Calu3 (cell line): Measurements from ENCODE around the gene TOP3B. TPM values are rescaled to one million over a fixed set of nuclear protein-coding genes. Genes with fewer than 3 reads are reported as not detected.

Experiments used
- BruUV-seq: library from RNA; stranded (reverse); fragments of 400-500 nt; replicated peaks from 2 replicates; lab custom pipeline; 2021; lab: Mats Ljungman, UMichigan
- CTCF ChIA-PET: fragments of 300-600 bp; sonication (Branson Sonifier 250); formaldehyde crosslinking; loops from one replicate; lab custom pipeline; 2022; ENCODE audit warnings: antibody characterized with exemption; lab: Charles Lee
- DNase-seq: peaks from one replicate; pipeline ENCODE4 v3.0.0; 2022
- H3K27ac Mint-ChIP-seq: one replicate; pipeline ENCODE4 v1.8.0; 2022; ENCODE audit warnings: mixed read lengths; ENCODE audit not compliant: unreplicated experiment
- H3K27me3 Mint-ChIP-seq: one replicate; pipeline ENCODE4 v1.8.0; 2022; ENCODE audit warnings: mixed read lengths; ENCODE audit not compliant: unreplicated experiment
- H3K36me3 Mint-ChIP-seq: one replicate; pipeline ENCODE4 v1.8.0; 2022; ENCODE audit warnings: mild to moderate bottlenecking, moderate library complexity, mixed read lengths; ENCODE audit not compliant: insufficient read depth, unreplicated experiment
- H3K4me1 Mint-ChIP-seq: one replicate; pipeline ENCODE4 v1.8.0; 2022; ENCODE audit warnings: mild to moderate bottlenecking, low read depth, mixed read lengths; ENCODE audit not compliant: unreplicated experiment
- H3K4me3 Mint-ChIP-seq: one replicate; pipeline ENCODE4 v1.8.0; 2022; ENCODE audit warnings: mild to moderate bottlenecking, low read depth, moderate library complexity, mixed read lengths; ENCODE audit not compliant: unreplicated experiment
- H3K9me3 Mint-ChIP-seq: one replicate; pipeline ENCODE4 v1.8.0; 2022; ENCODE audit warnings: low read depth, mixed read lengths; ENCODE audit not compliant: unreplicated experiment
- CTCF ChIP-seq: fragments of 200-600 bp; IDR thresholded peaks from one replicate; pipeline ENCODE4 v1.8.0; 2022; ENCODE audit warnings: antibody characterized with exemption; ENCODE audit not compliant: unreplicated experiment
- intact Hi-C: fragments of 100-400 bp; cut with micrococcal nuclease; formaldehyde crosslinking; loops from one replicate; pipeline ENCODE4 v1.10.0; 2022; ENCODE audit not compliant: unreplicated experiment
- total RNA-seq: library from RNA; stranded (reverse); gene quantifications from 2 replicates; pipeline ENCODE4 v1.2.3, GENCODE V29; 2022

Gene TOP3B
- total RNA-seq, 1 experiment from 2014 or later, result 45.1 TPM

DNA sequence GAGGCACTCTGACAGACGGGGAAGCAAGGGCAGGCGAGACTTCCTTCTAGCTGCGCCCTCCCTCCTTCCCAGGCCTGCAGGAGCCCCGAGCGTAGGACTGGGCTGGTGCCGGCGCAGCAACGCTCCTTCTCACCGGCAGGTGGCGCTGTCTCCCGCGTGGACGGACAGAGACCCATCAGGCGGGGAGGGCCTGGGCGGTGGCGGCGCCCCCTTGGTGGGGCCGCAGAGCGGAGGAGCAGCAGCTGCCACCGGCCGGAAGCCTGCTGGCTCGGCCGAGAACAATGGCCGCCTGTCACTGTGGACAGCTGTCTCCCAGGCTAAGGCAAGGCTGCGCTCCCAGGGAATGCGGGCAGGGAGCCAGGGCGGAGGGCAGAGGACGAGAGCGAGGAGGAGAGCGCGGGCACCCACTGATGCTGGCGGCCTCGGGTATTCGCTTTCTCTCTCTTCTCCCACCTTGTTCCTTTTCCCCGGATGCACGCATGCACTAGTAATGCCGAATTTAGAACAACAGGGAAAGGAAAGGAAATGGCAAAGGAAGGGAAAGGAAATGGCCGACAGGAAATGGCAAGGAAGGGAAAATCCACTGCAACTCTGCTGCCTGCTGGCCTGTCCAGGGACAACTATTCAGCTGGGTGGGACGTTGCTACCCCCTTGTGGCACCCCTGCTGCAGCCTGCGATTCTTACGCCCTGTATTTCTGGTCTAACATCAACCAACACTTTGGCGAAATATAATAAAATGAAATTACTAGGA lies 44.3 kb downstream of the TOP3B start:
- intact Hi-C loops, result loop anchor here (2.0 kb wide), 1 partner anchor 225 kb away; no protein-coding TSS in a partner anchor
- H3K27ac Mint-ChIP-seq, result peak overlapping the region; percentile 55
- H3K4me1 Mint-ChIP-seq, result peaks cover 31% of the 10 kb centered on the region
- H3K9me3 Mint-ChIP-seq, result no peaks in the 10 kb centered on the region
- H3K4me3 Mint-ChIP-seq, result peak overlapping the region; percentile 79
- DNase-seq, result peak; percentile 94
- H3K27me3 Mint-ChIP-seq, result no peaks in the 10 kb centered on the region
- peaks cover 26% of the 10 kb centered on the region for H3K36me3 Mint-ChIP-seq
- peak; percentile 87 for TF ChIP-seq CTCF
- BruUV-seq, result no TSS peak
- CTCF ChIA-PET, result interaction anchor here (0.8 to 2.6 kb wide), 4 partner anchors 15 to 225 kb away, joined by 3 to 19 read pairs (median 4); partner anchors contain the start of gene PPM1F

GRCh38 chr22:21937821-21938070 lies 44.8 kb downstream of the TOP3B start:
- Mint-ChIP-seq H3K4me1 (peaks cover 27% of the 10 kb centered on the region), H3K9me3 (no peaks in the 10 kb centered on the region), H3K27me3 (no peaks in the 10 kb centered on the region), H3K4me3 (peak overlapping the region; percentile 79), H3K36me3 (peaks cover 26% of the 10 kb centered on the region), H3K27ac (peak overlapping the region; percentile 55)
- no peak for DNase-seq
- CTCF ChIA-PET, result interaction anchor here (0.8 to 2.6 kb wide), 4 partner anchors 15 to 224 kb away, joined by 3 to 19 read pairs (median 4); partner anchors contain the start of gene PPM1F
- no peak for TF ChIP-seq CTCF
- intact Hi-C loops, result loop anchor here (2.0 kb wide), 1 partner anchor 225 kb away; no protein-coding TSS in a partner anchor
- BruUV-seq, result no TSS peak

DNA sequence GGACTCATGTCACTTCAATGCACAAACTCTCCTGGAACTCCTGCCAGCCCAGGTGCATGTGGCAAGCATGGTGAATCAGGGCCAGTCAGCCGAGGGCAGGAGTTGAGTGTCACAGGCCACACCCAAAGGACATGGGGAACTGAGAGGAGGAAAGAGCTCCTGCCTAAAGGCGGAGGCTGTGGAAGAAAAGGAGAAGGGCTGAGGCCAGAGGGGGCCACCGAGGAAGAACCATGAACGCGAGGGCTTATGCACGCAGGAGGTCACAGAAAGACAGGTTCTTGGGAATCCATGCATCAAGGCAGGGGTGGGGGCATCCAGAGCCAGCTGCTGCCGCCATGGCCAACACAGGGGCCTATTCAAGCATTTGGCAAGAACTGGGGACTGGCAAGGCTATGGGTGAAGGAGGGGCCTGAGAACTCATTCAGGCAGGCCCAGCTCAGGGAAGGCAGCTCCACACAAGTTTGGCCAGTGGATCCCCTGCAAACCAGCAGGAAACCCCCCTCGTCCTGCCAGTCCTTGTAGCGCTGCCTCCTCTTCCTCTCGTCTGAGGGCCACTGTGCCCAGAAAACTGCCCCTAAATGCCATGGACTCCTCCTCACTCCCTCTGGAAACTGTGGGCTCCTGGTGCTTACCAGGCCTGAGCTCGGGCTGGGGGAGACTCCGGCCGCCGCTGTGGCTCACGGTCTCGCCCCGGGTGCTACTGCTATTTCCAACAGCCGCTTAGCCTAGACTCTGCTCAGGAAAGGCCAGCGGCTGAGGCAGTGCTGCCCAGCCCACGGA lies 45.4 kb downstream of the TOP3B start:
- peak; percentile 25 for DNase-seq
- peaks cover 24% of the 10 kb centered on the region for H3K4me1 Mint-ChIP-seq
- H3K4me3 Mint-ChIP-seq, result peak overlapping the region; percentile 79
- H3K9me3 Mint-ChIP-seq, result no peaks in the 10 kb centered on the region
- CTCF ChIA-PET, result interaction anchor here (0.6 to 2.6 kb wide), 6 partner anchors 16 to 362 kb away, joined by 3 to 19 read pairs (median 4); partner anchors contain the start of gene PPM1F
- BruUV-seq, result no TSS peak
- H3K27ac Mint-ChIP-seq, result peak overlapping the region; percentile 81
- no peaks in the 10 kb centered on the region for H3K27me3 Mint-ChIP-seq
- no peak for TF ChIP-seq CTCF
- intact Hi-C loops, result no loop called here
- H3K36me3 Mint-ChIP-seq, result peaks cover 26% of the 10 kb centered on the region

GRCh38 chr22:21936151-21936775 lies 46.3 kb downstream of the TOP3B start:
- Mint-ChIP-seq H3K9me3 (no peaks in the 10 kb centered on the region), H3K36me3 (peaks cover 26% of the 10 kb centered on the region), H3K4me3 (no peak overlapping the region), H3K4me1 (peaks cover 24% of the 10 kb centered on the region), H3K27ac (peak overlapping the region; percentile 81), H3K27me3 (no peaks in the 10 kb centered on the region)
- BruUV-seq, result no TSS peak
- CTCF ChIA-PET, result interaction anchor here (0.6 to 2.6 kb wide), 3 partner anchors 17 to 361 kb away, joined by 3 to 19 read pairs (median 3); partner anchors contain the start of gene PPM1F
- intact Hi-C loops, result no loop called here
- no peak for DNase-seq
- no peak for TF ChIP-seq CTCF
